IMR-90 (cell line): ENCODE data around the gene RNF145. TPM values are rescaled to one million over a fixed set of nuclear protein-coding genes. Genes with fewer than 3 reads are reported as not detected.

Source experiments
- ATAC-seq: fragments of 200-7000 bp; cut with Tn5 transposase; 2 replicates; pipeline ENCODE4 v1.9.1; 2020; ENCODE audit warnings: low read depth, mild to moderate bottlenecking, moderate library complexity
- BruUV-seq: library from RNA; stranded (reverse); fragments of 400-500 nt; replicated peaks from 2 replicates; lab custom pipeline; 2021; lab: Mats Ljungman, UMichigan
- CTCF ChIA-PET: fragments of 300-600 bp; formaldehyde crosslinking; extraction: SDS; loops from one replicate; lab custom pipeline; 2021; ENCODE audit warnings: antibody characterized with exemption; lab: Yijun Ruan, JAX
- POLR2A ChIA-PET: fragments of 300-600 bp; sonication (Branson Sonifier 250); formaldehyde crosslinking; loops from one replicate; lab custom pipeline; 2022; ENCODE audit warnings: antibody characterized with exemption; ENCODE audit not compliant: unreplicated experiment; lab: Charles Lee
- DNase-seq: peaks from one replicate; pipeline ENCODE4 v3.0.0; 2013
- H2AFZ ChIP-seq: replicated peaks from 2 replicates; pipeline ENCODE3; 2013; ENCODE audit warnings: low read length, mild to moderate bottlenecking; ENCODE audit not compliant: poor library complexity
- H2AK5ac ChIP-seq: 2 replicates; pipeline ENCODE4 v1.6.1; 2013; ENCODE audit warnings: low read depth, low read length, inconsistent platforms
- H2AK9ac ChIP-seq: replicated peaks from 2 replicates; pipeline ENCODE3; 2013; ENCODE audit warnings: mild to moderate bottlenecking, low read depth, low read length, moderate library complexity; ENCODE audit not compliant: poor library complexity
- H2BK120ac ChIP-seq: 2 replicates; pipeline ENCODE4 v1.6.1; 2013; ENCODE audit warnings: low read depth, low read length, inconsistent platforms
- H2BK15ac ChIP-seq: 3 replicates; pipeline ENCODE4 v1.6.1; 2013; ENCODE audit warnings: low read depth, low read length, inconsistent platforms
- H2BK20ac ChIP-seq: 2 replicates; pipeline ENCODE4 v1.6.1; 2013; ENCODE audit warnings: low read depth, mild to moderate bottlenecking, inconsistent platforms, low read length, moderate library complexity
- H2BK5ac ChIP-seq: 2 replicates; pipeline ENCODE4 v1.6.1; 2013; ENCODE audit warnings: mild to moderate bottlenecking, low read depth, low read length, inconsistent platforms; ENCODE audit not compliant: poor library complexity, severe bottlenecking
- H3K14ac ChIP-seq: replicated peaks from 2 replicates; pipeline ENCODE4 v1.6.1; 2013; ENCODE audit warnings: low read depth, low read length, inconsistent platforms
- H3K18ac ChIP-seq: 2 replicates; pipeline ENCODE4 v1.6.1; 2013; ENCODE audit warnings: low read depth, low read length, control low read depth
- H3K23ac ChIP-seq: 2 replicates; pipeline ENCODE4 v1.6.1; 2013; ENCODE audit warnings: low read depth, low read length, inconsistent platforms
- H3K27ac ChIP-seq: 2 replicates; pipeline ENCODE4 v1.5.1; 2013; ENCODE audit warnings: mild to moderate bottlenecking, control low read depth, low read length; ENCODE audit not compliant: insufficient read depth
- H3K27me3 ChIP-seq: 2 replicates; pipeline ENCODE4 v1.6.1; 2013; ENCODE audit warnings: low read length; ENCODE audit not compliant: control insufficient read depth, insufficient read depth
- H3K36me3 ChIP-seq: 2 replicates; pipeline ENCODE4 v1.6.1; 2013; ENCODE audit warnings: low read length, mixed read lengths; ENCODE audit not compliant: control insufficient read depth, insufficient read depth
- H3K4ac ChIP-seq: 2 replicates; pipeline ENCODE4 v1.6.1; 2013; ENCODE audit warnings: low read depth, low read length, inconsistent platforms
- H3K4me1 ChIP-seq: 2 replicates; pipeline ENCODE4 v1.6.1; 2013; ENCODE audit warnings: low read length, mixed read lengths; ENCODE audit not compliant: control insufficient read depth, insufficient read depth
- H3K4me2 ChIP-seq: 2 replicates; pipeline ENCODE4 v1.6.1; 2013; ENCODE audit warnings: low read depth, mild to moderate bottlenecking, control low read depth, low read length, moderate library complexity
- H3K4me3 ChIP-seq: 2 replicates; pipeline ENCODE4 v1.5.1; 2013; ENCODE audit warnings: low read depth, mild to moderate bottlenecking, control low read depth, low read length, moderate library complexity; ENCODE audit not compliant: insufficient read depth
- H3K56ac ChIP-seq: 2 replicates; pipeline ENCODE4 v1.6.1; 2013; ENCODE audit warnings: low read length, inconsistent platforms; ENCODE audit not compliant: insufficient read depth; ENCODE audit errors: extremely low read depth
- H3K79me1 ChIP-seq, 2 experiments: 2 replicates each; pipeline ENCODE4 v1.6.1; 2013; ENCODE audit warnings: low read length in 2 of 2, inconsistent platforms in 1 of 2, low read depth in 1 of 2
- H3K9ac ChIP-seq: 2 replicates; pipeline ENCODE4 v1.6.1; 2013; ENCODE audit warnings: low read depth, low read length, control low read depth
- H3K9me1 ChIP-seq: 2 replicates; pipeline ENCODE4 v1.6.1; 2013; ENCODE audit warnings: low read length, inconsistent platforms; ENCODE audit not compliant: insufficient read depth
- H3K9me3 ChIP-seq: 2 replicates; pipeline ENCODE4 v1.6.1; 2013; ENCODE audit warnings: low read length; ENCODE audit not compliant: control insufficient read depth, insufficient read depth
- H4K20me1 ChIP-seq: 2 replicates; pipeline ENCODE4 v1.6.1; 2013; ENCODE audit warnings: low read length, inconsistent platforms; ENCODE audit not compliant: insufficient read depth
- H4K5ac ChIP-seq: 2 replicates; pipeline ENCODE4 v1.6.1; 2013; ENCODE audit warnings: mild to moderate bottlenecking, low read depth, low read length, control low read depth
- H4K8ac ChIP-seq, 2 experiments: 2 replicates each; pipeline ENCODE4 v1.6.1; 2013; ENCODE audit warnings: low read depth in 2 of 2, low read length in 2 of 2, control low read depth in 1 of 2, inconsistent platforms in 1 of 2
- H4K91ac ChIP-seq: 2 replicates; pipeline ENCODE4 v1.6.1; 2013; ENCODE audit warnings: low read depth, low read length, inconsistent platforms; ENCODE audit not compliant: insufficient read depth
- MAFK ChIP-seq: IDR thresholded peaks from 2 replicates; pipeline ENCODE4 v1.6.1; 2012; ENCODE audit warnings: low read depth, low read length, improper control_type of control experiment
- WGBS, 2 experiments: methylation state at CpG; one replicate each; pipeline versions ENCODE4 v1.1.5 to v1.1.7; 2013; ENCODE audit warnings: missing lambda C conversion rate in 2 of 2; ENCODE audit not compliant: insufficient read length in 1 of 2; ENCODE audit errors: extremely low coverage in 2 of 2; 5-methylcytosine and 5-hydroxymethylcytosine counted together
- dilution Hi-C: fragments of 300-500 bp; cut with HindIII; formaldehyde crosslinking; loops from one replicate; pipeline ENCODE4 v1.14.3; 2018; ENCODE audit warnings: low sequenced_read_pairs; ENCODE audit not compliant: unreplicated experiment
- in situ Hi-C: fragments of 300-500 bp; cut with MboI; formaldehyde crosslinking; loops from 3 replicates; pipeline ENCODE4 v1.14.3; 2019; ENCODE audit warnings: low sequenced_read_pairs, inconsistent platforms, mixed read lengths
- intact Hi-C: fragments of 100-400 bp; cut with micrococcal nuclease; formaldehyde crosslinking; loops from 2 replicates; pipeline ENCODE4 v1.10.0; 2022
- polyA plus RNA-seq, 3 experiments: library from polyadenylated mRNA; depleted of rRNA; stranded (reverse); fragments of >200 nt; gene quantifications; 2 replicates each; pipeline ENCODE4 v1.2.3, GENCODE V29; 2012; ENCODE audit warnings: low replicate concordance in 1 of 3
- total RNA-seq: library from RNA; depleted of rRNA; stranded (reverse); fragments of >200 nt; gene quantifications from 2 replicates; pipeline ENCODE4 v1.2.3, GENCODE V29; 2012

RNF145 gene
- total and polyA plus RNA-seq, 2 of the 4 experiments (the other 2 are of a cell fraction), result 50.0 to 57.0 TPM

DNA sequence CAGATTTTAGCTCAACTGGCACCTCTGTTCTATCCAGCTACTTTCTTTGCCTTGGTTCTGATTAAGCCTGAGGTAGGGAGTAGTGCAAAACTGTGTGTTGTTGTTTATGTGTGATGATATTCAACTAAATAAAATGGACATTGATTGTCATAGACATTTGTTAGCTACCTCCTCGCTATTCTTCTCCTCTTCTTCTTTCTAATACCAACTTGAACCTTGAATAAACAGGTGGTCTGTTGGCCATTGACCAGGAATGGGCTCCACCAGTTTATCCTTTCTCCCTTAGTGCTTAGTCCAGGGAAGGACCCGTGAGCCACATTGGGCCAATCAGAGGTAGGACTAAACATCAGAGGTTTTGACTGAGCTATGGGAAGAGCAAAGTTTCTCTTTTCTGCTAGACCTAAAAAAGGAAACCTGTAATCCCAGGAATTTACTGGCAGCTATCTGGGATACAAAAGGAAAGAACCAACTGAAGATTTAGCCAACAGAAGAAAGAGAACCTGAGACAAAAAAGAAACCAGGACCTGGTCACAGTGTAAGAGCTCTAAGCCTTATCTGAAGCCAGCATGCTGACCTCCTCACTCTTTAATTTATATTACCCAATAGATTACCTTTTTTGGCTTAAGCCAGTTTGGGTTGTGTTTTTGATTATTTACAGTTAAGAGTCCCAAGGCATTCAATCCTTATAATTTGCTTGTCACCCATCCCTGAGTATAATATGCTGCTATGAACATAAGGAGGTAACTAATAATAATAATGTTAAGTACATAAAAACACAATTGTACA is 5.3 kb upstream of the RNF145 start:
- no TSS peak for BruUV-seq
- no peak for DNase-seq
- Histone ChIP-seq H2AK9ac (no peak overlapping the region), H3K14ac (no peak overlapping the region), H3K9me1 (no peaks in the 10 kb centered on the region; the same call in 1 of the 2 replicates), H3K4ac (no peak overlapping the region), H3K79me1 (peaks cover 5 to 9% of the 10 kb centered on the region in 2 experiments; a peak in 3 of 4 replicates), H3K4me2 (no peak overlapping the region), H3K18ac (no peak overlapping the region), H3K4me1 (peaks cover 3% of the 10 kb centered on the region; the same call in 1 of the 2 replicates), H3K9ac (no peak overlapping the region), H2BK120ac (no peak overlapping the region), H3K27me3 (no peaks in the 10 kb centered on the region), H3K36me3 (no peaks in the 10 kb centered on the region), H3K56ac (no peak overlapping the region), H2AFZ (no peak overlapping the region), H2BK15ac (no peak overlapping the region), H3K27ac (no peak overlapping the region), H2BK20ac (no peak overlapping the region), H3K9me3 (no peaks in the 10 kb centered on the region), H3K23ac (no peak overlapping the region), H4K8ac (no peak overlapping the region), H4K20me1 (no peaks in the 10 kb centered on the region), H3K4me3 (no peak overlapping the region), H2AK5ac (no peak overlapping the region), H4K91ac (no peak overlapping the region), H2BK5ac (no peak overlapping the region), H4K5ac (no peak overlapping the region)
- TF ChIP-seq MAFK, result no peak
- dilution Hi-C loops (no loop called here), in situ Hi-C loops (no loop called here), intact Hi-C loops (no loop called here)
- ChIA-PET CTCF (no interaction called here), POLR2A (no interaction called here)
- 60% methylated on average over 1 of the region's 2 CpGs; no CpG with 5 or more reads in 1 of the 2 experiments for WGBS, 2 experiments
- ATAC-seq, result no peak
